IPS-18a (cell line): ENCODE data around the gene KMT2C.
"Not testable (repeated sequence)": the region's sequence is repeated elsewhere in the genome, so short reads cannot be mapped to it uniquely, and the experiment has no call there.

Experiments
- H3K27ac ChIP-seq: one replicate; pipeline ENCODE4 v1.5.1; 2013; ENCODE audit warnings: low read length
- H3K27me3 ChIP-seq: one replicate; pipeline ENCODE4 v1.6.1; 2013; ENCODE audit warnings: mild to moderate bottlenecking, low read length; ENCODE audit not compliant: control insufficient read depth, insufficient read depth
- H3K36me3 ChIP-seq: one replicate; pipeline ENCODE4 v1.6.1; 2013; ENCODE audit warnings: low read depth, low read length; ENCODE audit not compliant: control insufficient read depth
- H3K4me1 ChIP-seq: one replicate; pipeline ENCODE4 v1.6.1; 2013; ENCODE audit warnings: low read depth, low read length; ENCODE audit not compliant: control insufficient read depth
- H3K4me3 ChIP-seq: one replicate; pipeline ENCODE4 v1.5.1; 2013; ENCODE audit warnings: low read length
- H3K9ac ChIP-seq: one replicate; pipeline ENCODE4 v1.6.1; 2013; ENCODE audit warnings: mild to moderate bottlenecking, low read length, moderate library complexity
- H3K9me3 ChIP-seq: one replicate; pipeline ENCODE4 v1.6.1; 2013; ENCODE audit warnings: low read depth, low read length; ENCODE audit not compliant: control insufficient read depth

Gene KMT2C

GRCh38 chr7:152464312-152465118 is 28.7 kb upstream of the KMT2C start:
- Histone ChIP-seq H3K9me3 (no peaks in the 10 kb centered on the region), H3K4me1 (peaks cover 11% of the 10 kb centered on the region), H3K27ac (no peak overlapping the region), H3K27me3 (peaks cover 8% of the 10 kb centered on the region), H3K36me3 (no peaks in the 10 kb centered on the region), H3K9ac (peak overlapping the region; percentile 77), H3K4me3 (peak overlapping the region; percentile 80)

GRCh38 chr7:152463709-152464311 is 28.0 kb upstream of the KMT2C start:
- Histone ChIP-seq H3K4me3 (peak overlapping the region; percentile 80), H3K9ac (peak overlapping the region; percentile 77), H3K4me1 (peaks cover 11% of the 10 kb centered on the region), H3K27me3 (peaks cover 8% of the 10 kb centered on the region), H3K36me3 (no peaks in the 10 kb centered on the region), H3K9me3 (no peaks in the 10 kb centered on the region), H3K27ac (no peak overlapping the region)

GRCh38 chr7:152462995-152463708 is 27.3 kb upstream of the KMT2C start:
- peaks cover 8% of the 10 kb centered on the region for H3K27me3 ChIP-seq
- H3K36me3 ChIP-seq: no peaks in the 10 kb centered on the region
- H3K4me1 ChIP-seq: peaks cover 11% of the 10 kb centered on the region
- H3K9ac ChIP-seq: peak overlapping the region; percentile 72
- no peak overlapping the region for H3K27ac ChIP-seq
- peak overlapping the region; percentile 77 for H3K4me3 ChIP-seq
- no peaks in the 10 kb centered on the region for H3K9me3 ChIP-seq

- no peak overlapping the region for H3K27ac ChIP-seq
- H3K27me3 ChIP-seq: peaks cover under 1% of the 10 kb centered on the region
- H3K4me1 ChIP-seq: peaks cover 6% of the 10 kb centered on the region
- H3K36me3 ChIP-seq: no peaks in the 10 kb centered on the region
- no peak overlapping the region for H3K9ac ChIP-seq
- no peaks in the 10 kb centered on the region for H3K9me3 ChIP-seq
- H3K4me3 ChIP-seq: no peak overlapping the region
Observed at GRCh38 chr7:152459724-152460251, 24.0 kb upstream of the KMT2C start.

- Histone ChIP-seq H3K4me3 (no peak overlapping the region), H3K36me3 (no peaks in the 10 kb centered on the region), H3K4me1 (no peaks in the 10 kb centered on the region), H3K27ac (no peak overlapping the region), H3K27me3 (no peaks in the 10 kb centered on the region), H3K9me3 (no peaks in the 10 kb centered on the region), H3K9ac (no peak overlapping the region)
Observed at GRCh38 chr7:152451356-152451755, 15.6 kb upstream of the KMT2C start.

- H3K36me3 ChIP-seq, H3K27ac ChIP-seq, H3K4me3 ChIP-seq, H3K9me3 ChIP-seq, H3K9ac ChIP-seq, H3K27me3 ChIP-seq, H3K4me1 ChIP-seq: not testable (repeated sequence)
Observed at GRCh38 chr7:152445386-152446008, 9.7 kb upstream of the KMT2C start.

- no peaks in the 10 kb centered on the region for H3K27me3 ChIP-seq
- no peaks in the 10 kb centered on the region for H3K4me1 ChIP-seq
Observed at GRCh38 chr7:152443586-152443985, 7.8 kb upstream of the KMT2C start.

GRCh38 chr7:152442330-152442835 is 6.6 kb upstream of the KMT2C start:
- Histone ChIP-seq H3K4me1 (no peaks in the 10 kb centered on the region), H3K27me3 (peaks cover 7% of the 10 kb centered on the region), H3K9ac (no peak overlapping the region), H3K9me3 (no peaks in the 10 kb centered on the region), H3K36me3 (no peaks in the 10 kb centered on the region), H3K4me3 (no peak overlapping the region), H3K27ac (no peak overlapping the region)

More at GRCh38 chr7:152443586-152443985, 7.8 kb upstream of the KMT2C start:
- no peaks in the 10 kb centered on the region for H3K9me3 ChIP-seq
- no peaks in the 10 kb centered on the region for H3K36me3 ChIP-seq
- no peak overlapping the region for H3K4me3 ChIP-seq
- H3K27ac ChIP-seq: no peak overlapping the region
- no peak overlapping the region for H3K9ac ChIP-seq

GRCh38 chr7:152441810-152442209 is 6.0 kb upstream of the KMT2C start:
- not testable (repeated sequence) for H3K27ac ChIP-seq, H3K9ac ChIP-seq, H3K36me3 ChIP-seq, H3K4me1 ChIP-seq, H3K9me3 ChIP-seq, H3K4me3 ChIP-seq
- H3K27me3 ChIP-seq: peaks cover 11% of the 10 kb centered on the region

GRCh38 chr7:152441168-152441567 is 5.4 kb upstream of the KMT2C start:
- not testable (repeated sequence) for H3K4me3 ChIP-seq, H3K36me3 ChIP-seq, H3K4me1 ChIP-seq, H3K9ac ChIP-seq, H3K9me3 ChIP-seq, H3K27ac ChIP-seq
- peaks cover 11% of the 10 kb centered on the region for H3K27me3 ChIP-seq

- H3K4me1 ChIP-seq, H3K36me3 ChIP-seq, H3K9me3 ChIP-seq, H3K9ac ChIP-seq, H3K4me3 ChIP-seq, H3K27ac ChIP-seq: not testable (repeated sequence)
- H3K27me3 ChIP-seq: peaks cover 23% of the 10 kb centered on the region
Observed at GRCh38 chr7:152438017-152438416, 2.2 kb upstream of the KMT2C start.
